ENCODE measurements around the gene NSUN2. TPM values are rescaled to one million over a fixed set of nuclear protein-coding genes. Genes with fewer than 3 reads are reported as not detected.
A peak's percentile ranks its signal among the peaks of the same experiment; 100 is the strongest.
"Not testable (repeated sequence)": the region's sequence is repeated elsewhere in the genome, so short reads cannot be mapped to it uniquely, and the experiment has no call there.

NSUN2 gene
- polyA plus RNA-seq, 3 donors: 49.8 to 82.4 (median 51.1) TPM

- DNase-seq (ENCODE audit: extremely low read depth in 1 of 11, low read depth in 9 of 11, low spot score in 4 of 11): no peak
Observed at GRCh38 chr5:6655432-6655831, 22.6 kb upstream of the NSUN2 start.

- no peak for DNase-seq (ENCODE audit: extremely low read depth in 1 of 11, low read depth in 9 of 11, low spot score in 4 of 11)
Observed at GRCh38 chr5:6652025-6652424, 19.2 kb upstream of the NSUN2 start.

- DNase-seq (ENCODE audit: extremely low read depth in 1 of 11, low read depth in 9 of 11, low spot score in 4 of 11): no peak
Observed at GRCh38 chr5:6649681-6650080, 16.8 kb upstream of the NSUN2 start.

GRCh38 chr5:6649186-6649585 is 16.3 kb upstream of the NSUN2 start:
- DNase-seq (ENCODE audit: extremely low read depth in 1 of 11, low read depth in 9 of 11, low spot score in 4 of 11): no peak

- not testable (repeated sequence) for DNase-seq (ENCODE audit: extremely low read depth in 1 of 11, low read depth in 9 of 11, low spot score in 4 of 11)
Observed at GRCh38 chr5:6645571-6646362, 12.9 kb upstream of the NSUN2 start.

GRCh38 chr5:6644794-6645241 is 12.0 kb upstream of the NSUN2 start:
- DNase-seq (ENCODE audit: extremely low read depth in 1 of 11, low read depth in 9 of 11, low spot score in 4 of 11): no peak

GRCh38 chr5:6642655-6643054 is 9.8 kb upstream of the NSUN2 start:
- DNase-seq (ENCODE audit: extremely low read depth in 1 of 11, low read depth in 9 of 11, low spot score in 4 of 11): no peak

- no peak for DNase-seq (ENCODE audit: extremely low read depth in 1 of 11, low read depth in 9 of 11, low spot score in 4 of 11)
Observed at GRCh38 chr5:6638236-6638635, 5.4 kb upstream of the NSUN2 start.

GRCh38 chr5:6637590-6637989 is 4.7 kb upstream of the NSUN2 start:
- no peak for DNase-seq (ENCODE audit: extremely low read depth in 1 of 11, low read depth in 9 of 11, low spot score in 4 of 11)

- no peak for DNase-seq (ENCODE audit: extremely low read depth in 1 of 11, low read depth in 9 of 11, low spot score in 4 of 11)
Observed at GRCh38 chr5:6637022-6637421, 4.2 kb upstream of the NSUN2 start.

GRCh38 chr5:6636293-6636692 is 3.4 kb upstream of the NSUN2 start:
- DNase-seq (ENCODE audit: extremely low read depth in 1 of 11, low read depth in 9 of 11, low spot score in 4 of 11): no peak

- DNase-seq (ENCODE audit: extremely low read depth in 1 of 11, low read depth in 9 of 11, low spot score in 4 of 11): no peak
Observed at GRCh38 chr5:6634788-6635430, 2.1 kb upstream of the NSUN2 start.

- DNase-seq (ENCODE audit: extremely low read depth in 1 of 11, low read depth in 9 of 11, low spot score in 4 of 11): no peak
Observed at GRCh38 chr5:6634306-6634705, 1.5 kb upstream of the NSUN2 start.

- DNase-seq (ENCODE audit: extremely low read depth in 1 of 11, low read depth in 9 of 11, low spot score in 4 of 11): peak in 3 of 11 donors; percentile 17 to 19 (median 17)
Observed at GRCh38 chr5:6633469-6634245, 813 bp upstream of the NSUN2 start.

- DNase-seq (ENCODE audit: extremely low read depth in 1 of 11, low read depth in 9 of 11, low spot score in 4 of 11): peak in 1 of 11 donors; percentile 7
Observed at GRCh38 chr5:6632324-6632887, 438 bp downstream of the NSUN2 start.

- no peak for DNase-seq (ENCODE audit: extremely low read depth in 1 of 11, low read depth in 9 of 11, low spot score in 4 of 11)
Observed at GRCh38 chr5:6631441-6631840, 1.4 kb downstream of the NSUN2 start.

GRCh38 chr5:6626508-6626907 is 6.3 kb downstream of the NSUN2 start:
- no peak for DNase-seq (ENCODE audit: extremely low read depth in 1 of 11, low read depth in 9 of 11, low spot score in 4 of 11)

- no peak for DNase-seq (ENCODE audit: extremely low read depth in 1 of 11, low read depth in 9 of 11, low spot score in 4 of 11)
Observed at GRCh38 chr5:6623941-6624340, 8.9 kb downstream of the NSUN2 start.

- DNase-seq (ENCODE audit: extremely low read depth in 1 of 11, low read depth in 9 of 11, low spot score in 4 of 11): no peak
Observed at GRCh38 chr5:6623228-6623627, 9.6 kb downstream of the NSUN2 start.

GRCh38 chr5:6616632-6617031 is 16.2 kb downstream of the NSUN2 start:
- DNase-seq (ENCODE audit: extremely low read depth in 1 of 11, low read depth in 9 of 11, low spot score in 4 of 11): no peak
